ENCODE data around the gene PREPL. TPM values are rescaled to one million over a fixed set of nuclear protein-coding genes. Genes with fewer than 3 reads are reported as not detected.

PREPL gene
- polyA plus RNA-seq, 1 donor (not counting 4 experiments of a cell fraction or from before 2014, with no cell fraction given), result 36.4 TPM

DNA sequence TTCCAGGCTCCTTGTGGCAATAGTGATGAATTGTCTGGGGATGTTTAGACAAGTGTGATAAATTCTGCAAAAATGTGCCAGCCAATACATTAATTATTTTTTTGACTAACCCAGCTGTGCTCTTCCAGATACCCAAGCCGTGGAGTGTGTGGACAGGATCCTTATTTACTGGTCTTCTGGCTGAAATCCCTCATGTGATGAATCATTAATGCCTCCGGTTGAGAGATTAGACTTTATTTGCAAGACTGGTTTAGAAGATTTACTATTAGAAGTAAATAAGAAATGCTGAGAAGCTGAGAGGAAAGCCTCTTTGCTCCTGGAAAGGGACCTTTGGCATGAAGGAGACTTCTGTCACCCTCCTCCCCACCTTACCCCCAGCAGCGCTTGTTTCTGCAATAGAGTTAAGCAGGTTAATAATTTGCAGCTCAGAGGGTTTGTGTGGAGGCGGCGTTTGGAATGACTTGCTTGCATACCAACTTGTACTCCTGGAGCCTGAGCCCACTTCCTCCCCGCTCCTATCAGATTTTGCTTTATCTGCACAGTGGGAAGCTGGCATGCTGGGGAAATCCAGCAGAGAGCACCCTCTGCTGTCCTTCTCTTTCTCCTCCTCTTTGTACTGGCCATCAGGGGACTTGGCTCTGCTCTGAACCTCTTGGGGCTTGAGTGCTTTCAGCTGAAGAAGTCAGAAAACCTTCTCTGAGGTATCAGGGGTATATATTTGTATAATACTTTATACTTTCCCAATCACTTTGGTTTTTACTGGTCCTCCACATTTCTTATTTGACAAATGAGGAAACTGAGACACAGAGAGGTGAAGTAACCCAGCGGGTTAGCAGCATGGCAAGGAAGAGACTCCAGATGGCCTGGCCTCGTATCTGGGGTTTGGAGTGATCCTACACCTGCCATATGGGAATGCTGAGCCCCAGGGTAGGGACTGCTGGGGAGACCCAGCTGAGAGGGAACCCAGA, 69.7 kb downstream of the PREPL start:
- H3K27ac ChIP-seq (ENCODE audit: control insufficient read depth, insufficient read depth, low read length), result peak overlapping the region; percentile 13
- H3K9me1 ChIP-seq (ENCODE audit: control insufficient read depth, extremely low read depth, insufficient read depth, low read length), result no peaks in the 10 kb centered on the region
- H3K4me3 ChIP-seq (ENCODE audit: control insufficient read depth in 2 of 3, extremely low read depth in 1 of 3, insufficient read depth in 2 of 3, low read depth in 1 of 3, low read length in 3 of 3), result peak overlapping the region in 2 of 3 experiments; percentile 23 to 41
- peak overlapping the region; percentile 44 for H2AFZ ChIP-seq (ENCODE audit: control insufficient read depth, low read length)
- no peaks in the 10 kb centered on the region for H3K36me3 ChIP-seq (ENCODE audit: control insufficient read depth in 2 of 2, extremely low read depth in 1 of 2, insufficient read depth in 2 of 2, low read length in 2 of 2)
- H3K4me1 ChIP-seq (ENCODE audit: control insufficient read depth, extremely low read depth, insufficient read depth, low read length), result peaks cover 21% of the 10 kb centered on the region
- TF ChIP-seq, protein P1, sequence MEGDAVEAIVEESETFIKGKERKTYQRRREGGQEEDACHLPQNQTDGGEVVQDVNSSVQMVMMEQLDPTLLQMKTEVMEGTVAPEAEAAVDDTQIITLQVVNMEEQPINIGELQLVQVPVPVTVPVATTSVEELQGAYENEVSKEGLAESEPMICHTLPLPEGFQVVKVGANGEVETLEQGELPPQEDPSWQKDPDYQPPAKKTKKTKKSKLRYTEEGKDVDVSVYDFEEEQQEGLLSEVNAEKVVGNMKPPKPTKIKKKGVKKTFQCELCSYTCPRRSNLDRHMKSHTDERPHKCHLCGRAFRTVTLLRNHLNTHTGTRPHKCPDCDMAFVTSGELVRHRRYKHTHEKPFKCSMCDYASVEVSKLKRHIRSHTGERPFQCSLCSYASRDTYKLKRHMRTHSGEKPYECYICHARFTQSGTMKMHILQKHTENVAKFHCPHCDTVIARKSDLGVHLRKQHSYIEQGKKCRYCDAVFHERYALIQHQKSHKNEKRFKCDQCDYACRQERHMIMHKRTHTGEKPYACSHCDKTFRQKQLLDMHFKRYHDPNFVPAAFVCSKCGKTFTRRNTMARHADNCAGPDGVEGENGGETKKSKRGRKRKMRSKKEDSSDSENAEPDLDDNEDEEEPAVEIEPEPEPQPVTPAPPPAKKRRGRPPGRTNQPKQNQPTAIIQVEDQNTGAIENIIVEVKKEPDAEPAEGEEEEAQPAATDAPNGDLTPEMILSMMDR (optimal IDR thresholded peaks at IDR 0.05 in 1 of 3, IDR thresholded peaks at IDR 0.05 in 1 of 3, conservative IDR thresholded peaks at IDR 0.05 in 1 of 3; ENCODE audit: extremely low read depth in 1 of 3, insufficient read depth in 2 of 3, low read length in 3 of 3), result peak; percentile 45 to 78 (median 50)
- TF ChIP-seq EZH2 (IDR thresholded peaks at IDR 0.05; ENCODE audit: low read length), result no peak
- dilution Hi-C loops (cut with MboI; ENCODE audit: extremely low pct_ligation_motif_present, low sequenced_read_pairs), result no loop called here
- peak overlapping the region; percentile 10 for H3K9ac ChIP-seq (ENCODE audit: control insufficient read depth, extremely low read depth, insufficient read depth, low read length)
- DNase-seq (ENCODE audit: low read depth, low spot score), result peak; percentile 62
- H4K20me1 ChIP-seq (ENCODE audit: control insufficient read depth, extremely low read depth, insufficient read depth, low read length), result no peaks in the 10 kb centered on the region
- peak; percentile 62 for FAIRE-seq
- peak overlapping the region; percentile 82 for H3K4me2 ChIP-seq (ENCODE audit: control insufficient read depth, extremely low read depth, insufficient read depth, low read depth, low read length)
- no peaks in the 10 kb centered on the region for H3K79me2 ChIP-seq (ENCODE audit: control insufficient read depth, insufficient read depth, low read length)
- H3K27me3 ChIP-seq (ENCODE audit: control insufficient read depth, extremely low read depth, insufficient read depth, low read length), result no peaks in the 10 kb centered on the region
- no peaks in the 10 kb centered on the region for H3K9me3 ChIP-seq (ENCODE audit: control insufficient read depth, low read depth, low read length)

DNA sequence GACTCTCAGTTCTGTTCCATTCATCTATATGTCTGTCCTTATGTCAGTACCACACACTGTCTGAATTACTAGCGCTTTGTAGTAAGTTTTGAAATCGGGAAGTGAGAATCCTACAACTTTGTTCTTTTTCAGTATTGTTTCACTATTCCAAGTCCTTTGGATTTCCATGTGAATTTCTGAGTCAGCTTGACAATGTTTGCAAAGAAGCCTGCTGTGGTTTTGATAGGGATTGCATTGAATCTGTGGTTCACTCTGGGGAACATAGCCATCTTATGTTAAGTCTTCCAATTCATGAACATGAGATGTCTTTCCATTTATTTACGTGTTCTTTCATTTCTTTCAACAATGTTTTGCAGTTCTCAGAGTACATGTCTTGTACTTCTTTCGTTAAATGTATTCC, 71.0 kb downstream of the PREPL start:
- FAIRE-seq, result no peak
- TF ChIP-seq, protein P1 (optimal IDR thresholded peaks at IDR 0.05 in 1 of 3, IDR thresholded peaks at IDR 0.05 in 1 of 3, conservative IDR thresholded peaks at IDR 0.05 in 1 of 3; ENCODE audit: extremely low read depth in 1 of 3, insufficient read depth in 2 of 3, low read length in 3 of 3), result no peak
- no peak for TF ChIP-seq EZH2 (IDR thresholded peaks at IDR 0.05; ENCODE audit: low read length)
- dilution Hi-C loops (cut with MboI; ENCODE audit: extremely low pct_ligation_motif_present, low sequenced_read_pairs), result no loop called here
- no peak overlapping the region for H3K4me2 ChIP-seq (ENCODE audit: control insufficient read depth, extremely low read depth, insufficient read depth, low read depth, low read length)
- no peaks in the 10 kb centered on the region for H3K79me2 ChIP-seq (ENCODE audit: control insufficient read depth, insufficient read depth, low read length)
- H3K27ac ChIP-seq (ENCODE audit: control insufficient read depth, insufficient read depth, low read length), result no peak overlapping the region
- H3K9me1 ChIP-seq (ENCODE audit: control insufficient read depth, extremely low read depth, insufficient read depth, low read length), result no peaks in the 10 kb centered on the region
- H3K36me3 ChIP-seq (ENCODE audit: control insufficient read depth in 2 of 2, extremely low read depth in 1 of 2, insufficient read depth in 2 of 2, low read length in 2 of 2), result no peaks in the 10 kb centered on the region
- H3K27me3 ChIP-seq (ENCODE audit: control insufficient read depth, extremely low read depth, insufficient read depth, low read length), result no peaks in the 10 kb centered on the region
- no peak overlapping the region for H3K4me3 ChIP-seq (ENCODE audit: control insufficient read depth in 2 of 3, extremely low read depth in 1 of 3, insufficient read depth in 2 of 3, low read depth in 1 of 3, low read length in 3 of 3)
- H3K4me1 ChIP-seq (ENCODE audit: control insufficient read depth, extremely low read depth, insufficient read depth, low read length), result peaks cover 21% of the 10 kb centered on the region
- DNase-seq (ENCODE audit: low read depth, low spot score), result no peak
- no peaks in the 10 kb centered on the region for H3K9me3 ChIP-seq (ENCODE audit: control insufficient read depth, low read depth, low read length)
- no peak overlapping the region for H3K9ac ChIP-seq (ENCODE audit: control insufficient read depth, extremely low read depth, insufficient read depth, low read length)
- H4K20me1 ChIP-seq (ENCODE audit: control insufficient read depth, extremely low read depth, insufficient read depth, low read length), result no peaks in the 10 kb centered on the region
- no peak overlapping the region for H2AFZ ChIP-seq (ENCODE audit: control insufficient read depth, low read length)

Data from keratinocyte (primary cell).